NCI-H226 (cell line): ENCODE measurements around the gene ST7.

ENCODE experiments used
- DNase-seq: peaks from one replicate; pipeline ENCODE4 v3.0.0-alpha.2; 2015

ST7 gene

GRCh38 chr7:117034851-117035464, 81.7 kb downstream of the ST7 start:
- no peak for DNase-seq

DNA sequence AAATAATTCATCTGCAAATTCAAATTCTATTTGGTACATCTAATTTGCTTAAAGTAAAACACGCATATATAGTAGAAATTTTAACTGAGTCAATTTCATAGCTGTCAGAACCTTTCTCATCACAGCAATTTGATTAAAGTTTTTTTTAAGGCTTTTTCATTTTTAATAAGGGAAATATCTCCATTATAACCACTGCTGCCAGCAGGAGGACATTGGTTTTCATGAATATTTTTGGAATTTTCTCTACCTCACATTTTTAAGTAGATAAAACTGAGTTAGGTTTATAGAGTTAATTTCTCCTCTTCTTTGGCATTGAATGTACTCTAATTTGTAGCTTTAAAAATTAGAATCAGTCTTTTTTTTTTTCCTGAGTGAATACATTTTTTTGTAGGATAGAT, 82.2 kb downstream of the ST7 start:
- no peak for DNase-seq

- DNase-seq, result no peak
These were observed 82.9 kb downstream of the ST7 start for GRCh38 chr7:117036053-117036669.

- no peak for DNase-seq
These were observed 83.5 kb downstream of the ST7 start for GRCh38 chr7:117036836-117037235.

- no peak for DNase-seq
These were observed 85.1 kb downstream of the ST7 start for GRCh38 chr7:117038408-117038807.

GRCh38 chr7:117041007-117041406, 87.7 kb downstream of the ST7 start:
- no peak for DNase-seq

DNA sequence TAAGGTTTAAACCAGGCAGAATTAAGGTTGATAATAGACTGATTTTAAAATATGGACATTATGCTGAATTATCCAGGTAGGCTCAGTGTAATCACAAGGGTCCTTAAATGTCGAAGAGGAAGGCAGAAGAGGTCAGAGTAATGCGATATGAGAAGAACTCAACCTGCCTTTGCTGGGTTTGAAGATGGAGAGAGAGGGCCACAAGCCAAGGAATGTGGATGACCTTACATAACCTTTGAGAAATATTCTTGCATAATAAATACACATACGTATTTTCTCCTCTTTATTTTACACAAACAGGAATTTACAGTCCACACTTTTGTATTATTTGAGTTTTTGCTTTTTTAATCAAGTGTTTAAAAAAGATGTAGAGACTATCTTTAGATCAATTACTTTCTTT, 88.5 kb downstream of the ST7 start:
- DNase-seq, result no peak

GRCh38 chr7:117043108-117043825, 90.0 kb downstream of the ST7 start:
- DNase-seq, result no peak

- DNase-seq, result no peak
These were observed 91.4 kb downstream of the ST7 start for GRCh38 chr7:117044664-117045063.

DNA sequence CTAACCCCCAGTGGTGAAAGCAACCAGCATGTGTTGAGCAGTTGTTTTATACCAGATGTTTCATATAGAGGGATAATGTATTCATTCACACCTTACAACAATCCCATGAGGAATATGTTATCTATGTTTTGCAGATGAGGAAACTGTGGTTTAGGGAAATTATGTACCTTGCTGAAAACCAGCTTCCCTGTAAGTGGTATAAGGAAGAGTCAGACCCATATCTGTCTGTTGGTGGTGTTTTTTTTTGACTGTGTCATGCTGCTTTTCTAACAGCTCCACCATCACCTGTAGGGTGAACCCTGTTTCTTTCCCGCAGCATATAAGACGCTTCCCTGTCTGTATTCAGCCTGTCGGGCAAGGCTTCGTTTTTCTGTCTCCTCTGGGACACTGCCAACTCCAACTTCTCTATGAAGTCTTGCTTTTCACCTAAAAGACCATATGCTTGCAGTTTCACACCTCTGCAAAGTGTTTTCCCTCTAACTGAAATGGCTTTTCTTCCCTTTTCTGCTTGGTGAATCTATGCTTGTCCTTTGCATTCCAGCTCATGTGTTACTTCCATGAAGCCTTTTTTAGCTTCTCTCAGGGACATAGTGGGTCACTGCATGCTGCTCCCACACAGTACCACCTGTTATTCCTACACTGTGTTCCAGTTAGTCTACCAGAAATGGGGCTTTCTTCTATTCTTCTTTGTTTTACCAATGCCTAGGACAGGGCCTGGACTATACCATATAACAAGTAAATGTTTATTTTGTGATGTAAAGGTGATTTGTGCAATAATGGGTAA, 92.8 kb downstream of the ST7 start:
- DNase-seq, result no peak

- no peak for DNase-seq
These were observed 94.2 kb downstream of the ST7 start for GRCh38 chr7:117047496-117047895.

- no peak for DNase-seq
These were observed 95.0 kb downstream of the ST7 start for GRCh38 chr7:117048114-117048866.

GRCh38 chr7:117048882-117049281, 95.6 kb downstream of the ST7 start:
- no peak for DNase-seq

DNA sequence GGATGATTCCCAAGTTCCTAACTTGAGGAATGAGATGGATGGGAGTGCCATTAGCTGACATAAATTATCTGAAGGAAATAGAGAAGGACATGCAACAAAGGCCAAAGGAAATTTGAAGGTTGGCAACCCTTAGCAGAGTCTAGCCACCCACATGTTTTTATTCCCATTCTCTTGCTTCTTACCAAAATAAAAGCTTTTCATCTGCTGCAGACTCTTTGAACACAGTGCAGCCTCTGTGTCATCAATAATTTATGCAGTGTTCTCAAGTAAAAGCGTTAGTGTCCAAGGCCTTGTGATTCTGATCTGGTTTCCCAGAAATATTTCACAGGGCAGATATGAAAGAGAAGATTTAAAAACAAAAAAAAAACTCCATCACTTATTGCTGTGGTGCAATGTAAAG, 98.5 kb downstream of the ST7 start:
- DNase-seq, result no peak

- no peak for DNase-seq
These were observed 100.1 kb downstream of the ST7 start for GRCh38 chr7:117053432-117053831.

- peak; percentile 7 for DNase-seq
These were observed 108.5 kb downstream of the ST7 start for GRCh38 chr7:117061751-117062150.

GRCh38 chr7:117062300-117062699, 109.0 kb downstream of the ST7 start:
- DNase-seq, result peak; percentile 10

- no peak for DNase-seq
These were observed 111.4 kb downstream of the ST7 start for GRCh38 chr7:117064688-117065087.

GRCh38 chr7:117065571-117066150, 112.4 kb downstream of the ST7 start:
- no peak for DNase-seq

GRCh38 chr7:117066668-117067067, 113.4 kb downstream of the ST7 start:
- DNase-seq, result no peak

DNA sequence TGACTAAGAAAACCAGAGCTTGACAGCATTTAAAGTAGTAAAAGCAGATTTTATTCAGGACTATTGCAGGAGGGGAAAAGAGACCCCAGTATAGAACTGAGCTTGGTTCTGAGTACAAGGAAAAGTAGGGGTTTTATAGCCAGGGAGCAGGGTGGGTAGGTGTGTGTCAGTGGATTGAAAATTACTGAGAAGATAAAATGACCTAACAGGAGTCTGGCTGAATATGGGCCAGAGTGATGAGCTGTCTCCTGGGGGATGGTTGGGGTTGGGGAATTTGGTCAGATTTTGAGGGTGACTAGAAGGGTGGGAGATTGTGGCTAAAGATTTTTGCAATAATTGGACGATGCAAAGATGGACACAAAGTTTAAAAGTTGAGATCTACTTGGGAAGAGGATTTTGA, 114.0 kb downstream of the ST7 start:
- no peak for DNase-seq

DNA sequence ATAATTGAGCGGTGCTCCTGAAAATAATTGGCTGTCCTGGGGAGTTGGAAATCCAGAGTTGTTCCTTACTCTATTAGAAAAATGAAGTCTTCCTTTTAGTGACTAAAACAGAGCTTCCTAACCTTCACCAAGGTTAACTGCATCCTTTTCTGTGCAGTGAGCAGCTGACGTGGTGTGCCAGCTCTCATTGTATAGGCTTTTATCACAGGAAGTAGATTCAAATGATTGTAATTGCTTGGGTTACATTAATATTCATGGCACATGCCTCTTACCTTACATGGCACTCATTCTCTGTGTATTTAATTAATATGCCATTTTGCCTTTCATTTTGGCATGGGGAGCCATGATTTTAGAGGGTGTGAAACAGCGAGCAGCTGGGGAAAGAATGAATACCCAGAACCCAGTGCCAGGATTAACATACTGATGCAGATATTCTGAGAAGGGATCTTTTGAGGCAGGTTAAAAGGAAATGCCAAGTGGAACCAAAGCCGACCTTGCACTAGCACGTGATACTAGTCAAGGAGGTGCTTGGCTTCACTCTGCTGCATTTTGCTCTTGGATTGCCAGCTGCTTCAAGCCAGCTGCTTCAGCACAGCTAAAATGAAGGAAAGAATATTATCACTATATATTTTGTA, 115.3 kb downstream of the ST7 start:
- DNase-seq, result no peak
